ENCODE data around the gene BRD3OS.
A peak's percentile ranks its signal among the peaks of the same experiment; 100 is the strongest.

DNA sequence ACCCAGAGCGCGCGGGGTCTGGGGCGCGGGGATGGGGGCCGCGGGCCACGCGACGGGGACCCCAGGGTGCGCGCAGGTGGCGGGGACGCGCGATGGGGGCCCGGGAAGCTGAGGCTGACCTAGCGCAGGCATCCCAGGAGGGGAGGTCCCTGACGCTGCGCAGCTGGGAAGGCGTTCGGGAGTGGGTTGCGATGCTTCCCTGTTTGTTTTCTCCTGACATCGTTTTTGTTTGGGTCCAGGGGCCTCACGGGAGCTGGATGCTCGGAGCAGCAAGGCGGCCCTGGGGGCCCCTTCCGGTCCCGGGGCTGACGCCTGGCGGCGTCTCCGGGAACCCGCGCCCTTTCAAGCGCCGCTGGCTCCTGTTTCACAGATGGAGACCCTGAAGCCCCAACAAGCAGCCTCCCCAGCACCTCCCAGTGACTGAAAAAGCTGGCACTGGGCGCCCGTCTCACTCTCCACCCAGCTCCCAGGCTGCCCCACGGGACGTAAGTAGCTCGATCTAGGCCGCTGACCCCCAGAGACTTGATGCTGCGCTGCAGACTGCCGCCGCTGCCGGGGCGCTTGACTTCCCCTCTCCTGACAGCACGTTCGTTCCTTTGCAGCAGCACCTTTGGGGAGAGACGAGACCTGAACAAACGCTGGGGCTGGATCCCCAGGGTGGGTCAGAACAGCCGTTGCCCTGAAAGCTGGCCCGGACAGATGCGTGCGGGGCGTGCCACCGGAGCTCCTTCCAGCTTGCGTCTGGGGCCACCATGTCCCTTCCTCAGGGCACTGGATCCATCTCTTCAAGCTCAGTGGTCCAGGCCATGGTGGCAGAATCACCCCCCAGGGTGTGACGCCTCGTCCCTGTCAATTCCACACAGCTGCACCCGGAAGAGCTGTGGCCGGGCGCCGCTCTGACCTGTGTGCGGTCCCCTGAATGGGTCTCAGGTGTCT lies 593 bp downstream of the BRD3OS start:
- no peak for TF ChIP-seq POLR2A (IDR thresholded peaks at IDR 0.05; ENCODE audit: low read depth, low read length)
- TF ChIP-seq, protein P1, sequence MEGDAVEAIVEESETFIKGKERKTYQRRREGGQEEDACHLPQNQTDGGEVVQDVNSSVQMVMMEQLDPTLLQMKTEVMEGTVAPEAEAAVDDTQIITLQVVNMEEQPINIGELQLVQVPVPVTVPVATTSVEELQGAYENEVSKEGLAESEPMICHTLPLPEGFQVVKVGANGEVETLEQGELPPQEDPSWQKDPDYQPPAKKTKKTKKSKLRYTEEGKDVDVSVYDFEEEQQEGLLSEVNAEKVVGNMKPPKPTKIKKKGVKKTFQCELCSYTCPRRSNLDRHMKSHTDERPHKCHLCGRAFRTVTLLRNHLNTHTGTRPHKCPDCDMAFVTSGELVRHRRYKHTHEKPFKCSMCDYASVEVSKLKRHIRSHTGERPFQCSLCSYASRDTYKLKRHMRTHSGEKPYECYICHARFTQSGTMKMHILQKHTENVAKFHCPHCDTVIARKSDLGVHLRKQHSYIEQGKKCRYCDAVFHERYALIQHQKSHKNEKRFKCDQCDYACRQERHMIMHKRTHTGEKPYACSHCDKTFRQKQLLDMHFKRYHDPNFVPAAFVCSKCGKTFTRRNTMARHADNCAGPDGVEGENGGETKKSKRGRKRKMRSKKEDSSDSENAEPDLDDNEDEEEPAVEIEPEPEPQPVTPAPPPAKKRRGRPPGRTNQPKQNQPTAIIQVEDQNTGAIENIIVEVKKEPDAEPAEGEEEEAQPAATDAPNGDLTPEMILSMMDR (conservative IDR thresholded peaks at IDR 0.05; ENCODE audit: low read depth, low read length) = peak; percentile 28; the same call in 1 of the 2 replicates
- no peak for TF ChIP-seq MAZ (IDR thresholded peaks at IDR 0.05; ENCODE audit: borderline replicate concordance, low read depth, low read length)
- no peak for TF ChIP-seq BHLHE40 (IDR thresholded peaks at IDR 0.05; ENCODE audit: low read depth, low read length)
- no peak for TF ChIP-seq MXI1 (IDR thresholded peaks at IDR 0.05; ENCODE audit: borderline replicate concordance, low read depth, low read length)
- TF ChIP-seq RCOR1 (IDR thresholded peaks at IDR 0.05; ENCODE audit: insufficient replicate concordance, low read length) = no peak
- TF ChIP-seq CHD1 (IDR thresholded peaks at IDR 0.05; ENCODE audit: low read depth, low read length) = no peak
- TF ChIP-seq NFE2L2 (IDR thresholded peaks at IDR 0.05; ENCODE audit: low read depth, low read length) = no peak
